Measurements from ENCODE around the gene PSMG4.

PSMG4 gene

DNA sequence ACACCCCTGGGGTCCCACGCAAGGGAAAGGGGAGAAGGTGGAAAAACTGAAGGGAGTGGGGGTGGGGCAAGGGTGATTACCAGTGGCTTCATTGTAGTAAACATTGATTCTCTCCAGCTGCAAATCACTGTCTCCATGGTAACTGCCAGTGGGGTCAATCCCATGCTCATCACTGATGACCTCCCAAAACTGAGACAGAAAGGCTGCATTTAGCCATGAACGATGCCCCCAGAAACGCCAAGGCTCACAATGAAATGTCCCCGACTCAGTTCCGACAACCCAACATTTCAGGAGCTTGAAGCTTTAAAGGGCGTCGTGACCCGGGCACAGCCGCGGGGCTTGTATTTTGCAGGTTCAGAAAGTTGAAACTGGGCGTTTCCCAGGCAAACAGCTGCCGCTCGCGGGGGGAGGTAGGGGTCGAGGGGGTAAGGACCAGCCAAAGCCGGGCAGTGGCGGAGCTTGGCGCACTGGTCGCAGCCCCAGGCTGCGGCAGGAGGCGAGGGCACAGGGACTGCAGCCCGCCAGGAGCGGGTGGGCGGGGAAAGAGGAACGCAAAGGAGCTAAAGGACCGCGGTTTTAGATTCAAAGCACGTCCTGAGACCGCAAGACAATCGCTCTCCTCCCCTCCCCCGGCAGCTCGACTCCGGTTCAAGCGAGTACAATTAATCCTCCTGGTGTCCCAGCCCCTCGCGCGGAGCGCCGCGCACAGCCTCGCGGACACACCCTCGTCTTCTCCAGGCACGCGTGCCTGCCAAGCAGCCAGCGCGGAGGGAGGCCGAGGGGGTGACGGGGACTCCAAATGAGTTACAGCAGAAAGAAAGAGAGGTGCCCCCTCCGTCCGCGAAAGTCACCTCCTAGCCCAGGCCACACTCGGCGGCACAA is 32.0 kb upstream of the PSMG4 start:
- Mint-ChIP-seq H3K4me3 (peak overlapping the region; percentile 71 to 89), H3K9me3 (peaks cover 5 to 6% of the 10 kb centered on the region in 2 donors), H3K4me1 (ENCODE audit: low read depth in 2 of 2) (peaks cover 33 to 40% of the 10 kb centered on the region in 2 donors), H3K27me3 (peaks cover 57 to 71% of the 10 kb centered on the region in 2 donors), H3K36me3 (ENCODE audit: insufficient read depth) (peaks cover 14% of the 10 kb centered on the region), H3K27ac (no peak overlapping the region)
- DNase-seq (no peak), ATAC-seq (replicated peaks) (peak; percentile 24)

- Mint-ChIP-seq H3K27ac (no peak within 1 kb of the TSS), H3K4me3 (peak within 1 kb of the TSS; percentile 71 to 89), H3K9me3 (no peaks in the 10 kb centered on the region), H3K4me1 (ENCODE audit: low read depth in 2 of 2) (peaks cover 38 to 41% of the 10 kb centered on the region in 2 donors), H3K36me3 (ENCODE audit: insufficient read depth) (peaks cover 8% of the 10 kb centered on the region), H3K27me3 (peaks cover 65 to 79% of the 10 kb centered on the region in 2 donors)
- DNase-seq: no peak
- peak; percentile 9 for ATAC-seq (replicated peaks)
Observed at GRCh38 chr6:3227363-3228045, 31.2 kb upstream of the PSMG4 start, which contains the start of gene TUBB2B. Gene TUBB2B (minus strand): TSS chr6:3227653. CDS start chr6:3227543, 110 bp downstream.

DNA sequence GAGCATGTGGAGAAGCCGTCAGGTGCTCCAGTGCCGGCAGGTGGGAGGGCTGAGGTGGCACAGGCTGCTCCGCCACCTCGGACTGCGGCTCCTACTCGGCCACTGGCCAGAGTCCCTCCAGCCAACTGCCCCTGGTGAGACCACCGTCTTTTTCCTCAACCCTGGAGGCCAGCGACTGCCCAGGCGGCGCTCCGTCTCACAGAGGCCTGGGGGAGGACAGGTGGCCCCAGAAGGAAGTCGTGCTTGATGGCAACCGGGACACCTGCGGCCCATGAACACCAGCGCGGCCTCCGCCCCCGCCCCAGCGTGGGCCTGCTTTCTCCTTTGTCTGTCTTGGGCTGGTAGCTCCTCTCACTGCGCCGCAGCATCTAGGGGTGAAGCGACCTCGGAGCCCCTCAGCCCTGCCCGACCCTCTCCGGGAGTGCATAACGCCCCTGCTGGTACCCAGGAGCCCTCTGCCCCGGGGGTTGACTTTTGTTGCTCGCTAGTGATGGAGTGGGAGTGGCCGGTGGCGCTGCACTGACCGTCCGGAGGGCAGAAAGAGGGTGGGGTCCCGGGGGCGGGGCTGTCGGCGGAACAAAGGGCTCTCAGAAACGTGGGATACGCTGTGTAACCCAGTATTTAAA is 30.6 kb upstream of the PSMG4 start:
- peaks cover 38 to 41% of the 10 kb centered on the region in 2 donors for H3K4me1 Mint-ChIP-seq (ENCODE audit: low read depth in 2 of 2)
- ATAC-seq (replicated peaks) (peak; percentile 48), DNase-seq (no peak)
- no peaks in the 10 kb centered on the region for H3K9me3 Mint-ChIP-seq
- peaks cover 71 to 86% of the 10 kb centered on the region in 2 donors for H3K27me3 Mint-ChIP-seq
- H3K36me3 Mint-ChIP-seq (ENCODE audit: insufficient read depth): peaks cover 8% of the 10 kb centered on the region
- H3K27ac Mint-ChIP-seq: peak overlapping the region in 1 of 2 donors; percentile 35
- peak overlapping the region; percentile 71 to 89 for H3K4me3 Mint-ChIP-seq

GRCh38 chr6:3228771-3229565 is 29.8 kb upstream of the PSMG4 start:
- ATAC-seq (replicated peaks): peak; percentile 52
- Mint-ChIP-seq H3K4me3 (peak overlapping the region; percentile 71 to 89), H3K36me3 (ENCODE audit: insufficient read depth) (peaks cover 8% of the 10 kb centered on the region), H3K4me1 (ENCODE audit: low read depth in 2 of 2) (peaks cover 38 to 41% of the 10 kb centered on the region in 2 donors), H3K9me3 (no peaks in the 10 kb centered on the region), H3K27ac (peak overlapping the region; percentile 35 to 93), H3K27me3 (peaks cover 79 to 91% of the 10 kb centered on the region in 2 donors)
- DNase-seq: peak in 1 of 3 experiments; percentile 28

DNA sequence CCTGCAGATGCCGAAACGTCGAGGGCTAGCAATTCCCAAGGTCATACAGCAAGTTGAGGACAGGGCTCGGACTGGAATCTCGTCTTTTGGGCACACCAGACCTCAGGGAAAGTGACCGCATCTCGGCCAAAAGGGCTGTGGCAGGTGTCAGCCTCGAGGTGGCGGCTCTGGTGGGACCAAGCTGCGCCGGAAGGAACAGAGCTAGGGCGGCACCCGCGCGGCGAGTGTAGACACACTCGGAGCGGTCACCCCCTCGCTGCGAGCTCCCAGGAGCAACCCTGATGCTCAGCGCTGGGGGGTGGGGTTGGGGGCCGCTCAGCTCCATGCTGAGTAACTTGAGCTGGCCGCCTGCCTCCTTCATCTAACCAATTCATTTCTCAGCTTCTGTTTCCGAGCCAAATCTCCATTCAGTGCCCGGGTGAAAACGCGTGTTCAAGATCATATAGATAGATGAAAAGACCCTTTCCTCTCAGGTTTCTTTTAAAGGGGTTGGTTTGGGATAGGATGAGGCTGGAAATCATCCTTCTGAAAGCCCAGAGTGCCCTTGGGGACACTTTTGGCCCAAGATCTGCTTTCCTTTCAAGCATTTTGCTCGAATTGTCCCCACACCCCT is 29.1 kb upstream of the PSMG4 start:
- Mint-ChIP-seq H3K9me3 (no peaks in the 10 kb centered on the region), H3K27me3 (peaks cover 81 to 91% of the 10 kb centered on the region in 2 donors), H3K36me3 (ENCODE audit: insufficient read depth) (peaks cover 8% of the 10 kb centered on the region), H3K4me3 (peak overlapping the region; percentile 71 to 89), H3K27ac (no peak overlapping the region), H3K4me1 (ENCODE audit: low read depth in 2 of 2) (peaks cover 38 to 41% of the 10 kb centered on the region in 2 donors)
- ATAC-seq (replicated peaks) (peak; percentile 51), DNase-seq (peak in 1 of 3 experiments; percentile 13)

GRCh38 chr6:3230256-3230882 is 28.4 kb upstream of the PSMG4 start:
- H3K4me1 Mint-ChIP-seq (ENCODE audit: low read depth in 2 of 2): peaks cover 38 to 41% of the 10 kb centered on the region in 2 donors
- no peaks in the 10 kb centered on the region for H3K9me3 Mint-ChIP-seq
- H3K4me3 Mint-ChIP-seq: peak overlapping the region; percentile 71 to 89
- peaks cover 87 to 98% of the 10 kb centered on the region in 2 donors for H3K27me3 Mint-ChIP-seq
- H3K36me3 Mint-ChIP-seq (ENCODE audit: insufficient read depth): peaks cover 8% of the 10 kb centered on the region
- no peak overlapping the region for H3K27ac Mint-ChIP-seq
- DNase-seq (no peak), ATAC-seq (replicated peaks) (no peak)

GRCh38 chr6:3230900-3231246 is 27.9 kb upstream of the PSMG4 start:
- Mint-ChIP-seq H3K4me3 (peak overlapping the region; percentile 21 to 89), H3K4me1 (ENCODE audit: low read depth in 2 of 2) (peaks cover 38 to 41% of the 10 kb centered on the region in 2 donors), H3K27me3 (peaks cover 92 to 100% of the 10 kb centered on the region in 2 donors)

GRCh38 chr6:3231247-3232016 is 27.3 kb upstream of the PSMG4 start:
- peaks cover 93 to 100% of the 10 kb centered on the region in 2 donors for H3K27me3 Mint-ChIP-seq
- H3K4me3 Mint-ChIP-seq: peak overlapping the region; percentile 62 to 89
- no peak for ATAC-seq (replicated peaks)
- H3K4me1 Mint-ChIP-seq (ENCODE audit: low read depth in 2 of 2): peaks cover 38 to 41% of the 10 kb centered on the region in 2 donors
- H3K9me3 Mint-ChIP-seq: no peaks in the 10 kb centered on the region
- peaks cover 8% of the 10 kb centered on the region for H3K36me3 Mint-ChIP-seq (ENCODE audit: insufficient read depth)
- no peak for DNase-seq
- no peak overlapping the region for H3K27ac Mint-ChIP-seq

More at GRCh38 chr6:3230900-3231246, 27.9 kb upstream of the PSMG4 start:
- ATAC-seq (replicated peaks) (no peak), DNase-seq (no peak)
- Mint-ChIP-seq H3K36me3 (ENCODE audit: insufficient read depth) (peaks cover 8% of the 10 kb centered on the region), H3K9me3 (no peaks in the 10 kb centered on the region), H3K27ac (no peak overlapping the region)

DNA sequence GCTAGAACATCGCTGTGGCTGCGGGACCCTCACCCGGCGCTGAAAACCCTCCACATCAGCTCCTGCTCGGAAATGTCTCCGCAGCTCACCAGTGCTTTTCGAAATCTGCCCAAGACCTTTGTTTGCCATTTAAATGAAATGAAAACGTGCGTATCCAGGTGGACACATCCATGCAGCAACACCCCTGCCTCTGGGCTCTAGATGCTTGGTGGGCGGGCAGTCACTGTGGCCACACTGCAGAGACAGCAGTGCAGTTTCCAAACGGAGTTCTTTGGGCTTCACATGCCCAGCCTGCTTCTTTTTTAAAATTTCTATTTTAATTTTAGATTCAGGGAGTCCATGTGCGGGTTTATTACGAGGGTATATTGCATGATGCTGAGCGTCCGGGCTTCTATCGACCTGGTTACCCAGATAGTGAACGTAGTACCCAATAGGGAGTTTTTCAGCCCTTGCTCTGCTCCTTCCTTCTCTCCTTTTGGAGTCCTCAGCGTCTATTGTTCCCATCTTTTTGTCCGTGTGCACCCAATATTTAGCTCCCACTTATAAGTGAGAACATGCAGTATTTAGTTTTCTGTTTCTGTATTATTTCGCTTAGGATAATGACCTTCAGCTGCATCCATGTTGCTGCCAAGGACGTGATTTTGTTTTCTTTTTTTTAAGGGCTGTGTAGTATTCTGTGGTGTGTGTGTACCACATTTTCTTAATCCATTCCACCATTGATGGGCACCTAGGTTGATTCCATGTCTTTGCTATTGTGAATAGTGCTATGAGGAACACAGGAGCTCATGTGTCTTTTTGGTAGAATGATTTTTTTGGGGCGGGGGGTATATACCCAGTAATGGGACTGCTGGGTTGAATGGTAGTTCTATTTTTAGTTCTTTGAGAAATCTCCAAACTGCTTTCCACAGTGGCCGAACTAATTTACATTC is 26.5 kb upstream of the PSMG4 start:
- H3K27ac Mint-ChIP-seq: no peak overlapping the region
- H3K4me3 Mint-ChIP-seq: peak overlapping the region in 1 of 2 donors; percentile 62
- peaks cover 33% of the 10 kb centered on the region in 2 donors for H3K4me1 Mint-ChIP-seq (ENCODE audit: low read depth in 2 of 2)
- ATAC-seq (replicated peaks) (no peak), DNase-seq (no peak)
- H3K36me3 Mint-ChIP-seq (ENCODE audit: insufficient read depth): peaks cover 8% of the 10 kb centered on the region
- no peaks in the 10 kb centered on the region for H3K9me3 Mint-ChIP-seq
- H3K27me3 Mint-ChIP-seq: peaks cover 93 to 100% of the 10 kb centered on the region in 2 donors

GRCh38 chr6:3233321-3233720 is 25.4 kb upstream of the PSMG4 start:
- DNase-seq: no peak
- Mint-ChIP-seq H3K4me3 (no peak overlapping the region), H3K27me3 (peaks cover 96 to 100% of the 10 kb centered on the region in 2 donors), H3K36me3 (ENCODE audit: insufficient read depth) (peaks cover 8% of the 10 kb centered on the region), H3K9me3 (no peaks in the 10 kb centered on the region), H3K27ac (no peak overlapping the region), H3K4me1 (ENCODE audit: low read depth in 2 of 2) (peaks cover 27 to 28% of the 10 kb centered on the region in 2 donors)
- no peak for ATAC-seq (replicated peaks)

- ATAC-seq (replicated peaks) (no peak), DNase-seq (no peak)
- no peak overlapping the region for H3K4me3 Mint-ChIP-seq
- peaks cover 97 to 100% of the 10 kb centered on the region in 2 donors for H3K27me3 Mint-ChIP-seq
- no peak overlapping the region for H3K27ac Mint-ChIP-seq
- peaks cover 5% of the 10 kb centered on the region for H3K36me3 Mint-ChIP-seq (ENCODE audit: insufficient read depth)
- no peaks in the 10 kb centered on the region for H3K9me3 Mint-ChIP-seq
- H3K4me1 Mint-ChIP-seq (ENCODE audit: low read depth in 2 of 2): peaks cover 22 to 23% of the 10 kb centered on the region in 2 donors
Observed at GRCh38 chr6:3233904-3234303, 24.8 kb upstream of the PSMG4 start.

All from effector memory CD8-positive, alpha-beta T cell (primary cell).